Measurements from ENCODE around the gene FADS2. TPM values are rescaled to one million over a fixed set of nuclear protein-coding genes. Genes with fewer than 3 reads are reported as not detected.
A peak's percentile ranks its signal among the peaks of the same experiment; 100 is the strongest.

The FADS2 gene
- total RNA-seq (2021) (416 to 423 TPM (median 422 TPM) in 3 replicates), Bru-seq, nascent RNA (percentile 84 among the genes with signal in this experiment)
- long read RNA-seq, experiment 1, full-length matches to known transcripts, result 2,254 of 2,559 reads
- long read RNA-seq, experiment 1, partial matches to known transcripts, result 140 of 2,559 reads
- long read RNA-seq, experiment 1, other reads (novel, unspliced or antisense), result 165 of 2,559 reads
- long read RNA-seq, experiment 2, full-length matches to known transcripts, result 158 of 511 reads
- long read RNA-seq, experiment 2, partial matches to known transcripts, result 300 of 511 reads
- long read RNA-seq, experiment 2, other reads (novel, unspliced or antisense), result 53 of 511 reads
- long read RNA-seq, experiment 3, transcript FADS2-209 (10 exons, 1,703 nt), result minor isoform, 5 of 72 reads
- long read RNA-seq, experiment 3, transcript FADS2-202 (12 exons, 3,630 nt), result major isoform, 18 of 72 reads
- long read RNA-seq, experiment 3, partial matches to known transcripts, result 7 of 72 reads
- long read RNA-seq, experiment 3, other reads (novel, unspliced or antisense), result 38 of 72 reads

GRCh38 chr11:61827571-61828378 lies at the start of gene FADS2:
TSS of gene FADS2 (plus strand) at chr11:61828300. CDS start at chr11:61828391, 91 bp downstream.
- peaks cover 48% of the 10 kb centered on the region for H3K4me1 Mint-ChIP-seq
- no peaks in the 10 kb centered on the region for H3K9me3 Mint-ChIP-seq
- no peaks in the 10 kb centered on the region for H3K27me3 Mint-ChIP-seq (ENCODE audit: low read depth)
- peak within 1 kb of the TSS; percentile 97 for H3K27ac Mint-ChIP-seq
- DNase-seq (ENCODE audit: low spot score), result peak; percentile 89
- ChIA-PET CTCF (interaction anchor here (1.0 to 4.7 kb wide), 4 partner anchors 12 to 70 kb away, joined by 3 to 40 read pairs (median 21); partner anchors contain the start of gene FADS1), POLR2A (interaction anchor here (0.7 to 6.5 kb wide), 3 partner anchors 12 to 47 kb away, joined by 3 to 66 read pairs (median 3); partner anchors contain the start of gene FADS1)
- ATAC-seq, result peak; percentile 70
- peaks cover 10% of the 10 kb centered on the region for H3K36me3 Mint-ChIP-seq
- peak within 1 kb of the TSS; percentile 85 for H3K4me3 Mint-ChIP-seq
- TF ChIP-seq OVOL2 (CRISPR knock-in tag; IDR thresholded peaks at IDR 0.05; ENCODE audit: borderline replicate concordance) (no peak), NFYB (CRISPR knock-in tag; conservative IDR thresholded peaks at IDR 0.05; ENCODE audit: low read depth) (peak; percentile 47; the same call in 1 of the 2 replicates), GRHL2 (CRISPR knock-in tag; IDR thresholded peaks at IDR 0.05; ENCODE audit: insufficient replicate concordance, severe bottlenecking) (no peak), E2F5 (CRISPR knock-in tag; IDR thresholded peaks at IDR 0.05) (peak; percentile 65), HMGXB4 (CRISPR knock-in tag; IDR thresholded peaks at IDR 0.05) (peak; percentile 63; the same call in 1 of the 2 replicates), CDX4 (CRISPR knock-in tag; IDR thresholded peaks at IDR 0.05; ENCODE audit: borderline replicate concordance) (peak; percentile 58; the same call in 1 of the 2 replicates), ERG (CRISPR knock-in tag; IDR thresholded peaks at IDR 0.05) (no peak), ETV6 (CRISPR knock-in tag; IDR thresholded peaks at IDR 0.05) (peak; percentile 37; the same call in 1 of the 2 replicates), ARID4B (CRISPR knock-in tag; IDR thresholded peaks at IDR 0.05; ENCODE audit: borderline replicate concordance) (0 out of 2 replicates have a peak, but pooled peaks have one; percentile 25), USF2 (CRISPR knock-in tag; IDR thresholded peaks at IDR 0.05) (peak; percentile 27; the same call in 1 of the 2 replicates)
- TF ChIP-seq, protein P1, sequence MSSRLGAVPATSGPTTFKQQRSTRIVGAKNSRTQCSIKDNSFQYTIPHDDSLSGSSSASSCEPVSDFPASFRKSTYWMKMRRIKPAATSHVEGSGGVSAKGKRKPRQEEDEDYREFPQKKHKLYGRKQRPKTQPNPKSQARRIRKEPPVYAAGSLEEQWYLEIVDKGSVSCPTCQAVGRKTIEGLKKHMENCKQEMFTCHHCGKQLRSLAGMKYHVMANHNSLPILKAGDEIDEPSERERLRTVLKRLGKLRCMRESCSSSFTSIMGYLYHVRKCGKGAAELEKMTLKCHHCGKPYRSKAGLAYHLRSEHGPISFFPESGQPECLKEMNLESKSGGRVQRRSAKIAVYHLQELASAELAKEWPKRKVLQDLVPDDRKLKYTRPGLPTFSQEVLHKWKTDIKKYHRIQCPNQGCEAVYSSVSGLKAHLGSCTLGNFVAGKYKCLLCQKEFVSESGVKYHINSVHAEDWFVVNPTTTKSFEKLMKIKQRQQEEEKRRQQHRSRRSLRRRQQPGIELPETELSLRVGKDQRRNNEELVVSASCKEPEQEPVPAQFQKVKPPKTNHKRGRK (CRISPR knock-in tag; IDR thresholded peaks at IDR 0.05; ENCODE audit: borderline replicate concordance), result no peak
- TF ChIP-seq, protein P2, sequence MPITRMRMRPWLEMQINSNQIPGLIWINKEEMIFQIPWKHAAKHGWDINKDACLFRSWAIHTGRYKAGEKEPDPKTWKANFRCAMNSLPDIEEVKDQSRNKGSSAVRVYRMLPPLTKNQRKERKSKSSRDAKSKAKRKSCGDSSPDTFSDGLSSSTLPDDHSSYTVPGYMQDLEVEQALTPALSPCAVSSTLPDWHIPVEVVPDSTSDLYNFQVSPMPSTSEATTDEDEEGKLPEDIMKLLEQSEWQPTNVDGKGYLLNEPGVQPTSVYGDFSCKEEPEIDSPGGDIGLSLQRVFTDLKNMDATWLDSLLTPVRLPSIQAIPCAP (CRISPR knock-in tag; IDR thresholded peaks at IDR 0.05), result no peak
- TF ChIP-seq, protein P3, sequence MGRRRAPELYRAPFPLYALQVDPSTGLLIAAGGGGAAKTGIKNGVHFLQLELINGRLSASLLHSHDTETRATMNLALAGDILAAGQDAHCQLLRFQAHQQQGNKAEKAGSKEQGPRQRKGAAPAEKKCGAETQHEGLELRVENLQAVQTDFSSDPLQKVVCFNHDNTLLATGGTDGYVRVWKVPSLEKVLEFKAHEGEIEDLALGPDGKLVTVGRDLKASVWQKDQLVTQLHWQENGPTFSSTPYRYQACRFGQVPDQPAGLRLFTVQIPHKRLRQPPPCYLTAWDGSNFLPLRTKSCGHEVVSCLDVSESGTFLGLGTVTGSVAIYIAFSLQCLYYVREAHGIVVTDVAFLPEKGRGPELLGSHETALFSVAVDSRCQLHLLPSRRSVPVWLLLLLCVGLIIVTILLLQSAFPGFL (CRISPR knock-in tag; IDR thresholded peaks at IDR 0.05; ENCODE audit: borderline replicate concordance), result no peak
- TF ChIP-seq, protein P4, sequence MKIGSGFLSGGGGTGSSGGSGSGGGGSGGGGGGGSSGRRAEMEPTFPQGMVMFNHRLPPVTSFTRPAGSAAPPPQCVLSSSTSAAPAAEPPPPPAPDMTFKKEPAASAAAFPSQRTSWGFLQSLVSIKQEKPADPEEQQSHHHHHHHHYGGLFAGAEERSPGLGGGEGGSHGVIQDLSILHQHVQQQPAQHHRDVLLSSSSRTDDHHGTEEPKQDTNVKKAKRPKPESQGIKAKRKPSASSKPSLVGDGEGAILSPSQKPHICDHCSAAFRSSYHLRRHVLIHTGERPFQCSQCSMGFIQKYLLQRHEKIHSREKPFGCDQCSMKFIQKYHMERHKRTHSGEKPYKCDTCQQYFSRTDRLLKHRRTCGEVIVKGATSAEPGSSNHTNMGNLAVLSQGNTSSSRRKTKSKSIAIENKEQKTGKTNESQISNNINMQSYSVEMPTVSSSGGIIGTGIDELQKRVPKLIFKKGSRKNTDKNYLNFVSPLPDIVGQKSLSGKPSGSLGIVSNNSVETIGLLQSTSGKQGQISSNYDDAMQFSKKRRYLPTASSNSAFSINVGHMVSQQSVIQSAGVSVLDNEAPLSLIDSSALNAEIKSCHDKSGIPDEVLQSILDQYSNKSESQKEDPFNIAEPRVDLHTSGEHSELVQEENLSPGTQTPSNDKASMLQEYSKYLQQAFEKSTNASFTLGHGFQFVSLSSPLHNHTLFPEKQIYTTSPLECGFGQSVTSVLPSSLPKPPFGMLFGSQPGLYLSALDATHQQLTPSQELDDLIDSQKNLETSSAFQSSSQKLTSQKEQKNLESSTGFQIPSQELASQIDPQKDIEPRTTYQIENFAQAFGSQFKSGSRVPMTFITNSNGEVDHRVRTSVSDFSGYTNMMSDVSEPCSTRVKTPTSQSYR (CRISPR knock-in tag; IDR thresholded peaks at IDR 0.05), result peak; percentile 72

Data from WTC11 (cell line).